Measurements from ENCODE around the gene BCL2.

The BCL2 gene

DNA sequence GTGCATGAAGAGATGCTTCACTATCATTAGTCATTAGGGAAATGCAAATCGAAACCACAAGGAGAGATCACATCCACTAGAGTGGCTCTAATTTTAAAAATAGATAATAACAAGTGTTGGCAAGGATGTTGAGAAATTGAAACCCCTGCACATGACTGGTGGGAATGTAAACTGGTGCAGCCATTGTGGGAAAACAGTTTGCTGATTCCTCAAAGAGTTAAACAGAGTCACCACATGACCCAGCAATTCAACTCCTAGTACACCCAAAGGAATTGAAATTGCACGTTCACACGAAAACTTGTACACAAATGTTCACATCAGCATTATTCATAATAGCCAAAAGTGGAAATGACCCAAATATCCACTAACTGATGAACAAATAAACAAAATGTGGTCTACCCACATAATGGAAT lies 179.5 kb downstream of the BCL2 start:
- DNase-seq (ENCODE audit: low read depth): no peak

DNA sequence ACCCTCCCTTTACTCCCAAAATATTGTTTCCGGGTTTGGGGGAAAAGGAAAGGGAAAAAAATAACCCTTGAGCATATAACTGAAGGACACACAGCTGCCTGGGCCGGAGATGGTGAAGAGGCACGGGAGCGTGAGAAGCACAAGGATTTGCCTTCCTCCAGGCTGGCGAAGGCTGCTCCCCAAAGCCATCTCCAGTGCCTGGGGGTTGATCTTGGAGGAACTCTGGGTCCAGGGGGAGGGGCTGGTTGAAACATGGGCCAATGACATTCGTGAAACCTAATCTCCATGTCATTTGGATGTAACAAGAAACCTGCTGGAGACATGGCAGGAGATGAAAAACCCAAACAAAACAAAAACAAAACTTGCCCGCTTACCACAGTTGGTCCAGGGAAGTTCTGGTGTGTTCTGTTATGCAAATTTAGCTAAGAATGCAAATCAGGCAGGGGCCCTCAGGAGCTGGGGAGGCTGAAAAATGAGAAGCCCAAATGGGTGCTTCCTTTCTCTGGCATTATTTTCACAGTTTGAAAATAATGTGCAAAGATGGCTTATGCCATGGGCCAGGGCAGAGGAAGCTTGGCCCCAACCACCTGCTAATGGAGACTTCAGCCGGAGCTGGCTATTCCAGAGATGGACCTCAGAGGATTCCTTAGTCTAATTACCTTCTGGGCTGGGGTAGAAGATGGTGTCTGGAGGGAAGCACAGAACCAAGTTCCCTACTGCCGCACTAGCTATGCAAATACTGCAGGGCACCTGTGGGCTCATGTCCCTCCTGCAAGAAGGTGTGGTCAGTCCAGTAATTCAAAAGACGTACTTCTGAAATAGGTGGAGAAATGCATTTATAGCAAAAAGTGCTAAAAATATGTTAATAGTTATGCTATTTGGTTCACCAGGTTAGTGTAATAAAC lies 180.9 kb downstream of the BCL2 start:
- DNase-seq (ENCODE audit: low read depth): peak; percentile 31

GRCh38 chr18:63137999-63138435 lies 181.6 kb downstream of the BCL2 start:
- DNase-seq (ENCODE audit: low read depth): no peak

DNA sequence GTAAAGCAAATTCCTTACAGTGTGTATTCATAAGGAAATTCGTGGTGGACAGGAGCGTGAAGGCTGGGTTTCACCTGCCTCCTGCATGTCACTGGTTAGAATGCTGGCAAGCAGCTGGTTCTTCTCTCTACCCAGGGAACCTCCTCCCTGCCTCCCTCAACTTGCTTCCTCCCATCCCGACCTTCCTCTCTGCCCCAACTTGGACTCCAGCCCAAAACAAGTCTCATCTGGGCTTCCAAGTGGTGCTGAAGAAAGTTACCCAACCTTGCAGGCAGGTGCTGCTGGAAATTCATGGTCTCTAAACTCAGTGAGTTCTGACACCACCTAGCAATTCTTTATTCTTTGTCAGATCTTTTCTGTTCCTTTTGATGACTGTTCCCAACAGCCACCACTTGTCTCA lies 184.5 kb downstream of the BCL2 start:
- DNase-seq (ENCODE audit: low read depth): no peak

DNA sequence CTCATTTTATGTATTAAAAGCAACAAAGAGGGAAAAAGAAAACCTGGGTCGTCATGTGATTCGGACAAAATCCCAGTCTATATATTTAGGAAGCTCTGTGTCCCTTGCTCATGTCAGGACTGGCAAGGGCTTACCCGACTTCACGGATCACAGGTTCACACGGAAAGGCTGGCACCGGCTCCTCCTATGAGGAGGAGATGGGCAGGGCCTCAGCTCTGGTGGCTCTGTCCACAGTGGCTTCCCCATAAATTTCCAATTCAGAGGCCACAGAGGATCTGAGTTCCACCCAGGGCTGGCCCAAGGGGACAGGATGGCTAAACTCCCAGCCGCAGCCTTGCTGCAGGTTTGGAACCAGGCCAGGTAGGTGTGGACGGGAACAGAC lies 186.8 kb downstream of the BCL2 start:
- DNase-seq (ENCODE audit: low read depth): no peak

DNA sequence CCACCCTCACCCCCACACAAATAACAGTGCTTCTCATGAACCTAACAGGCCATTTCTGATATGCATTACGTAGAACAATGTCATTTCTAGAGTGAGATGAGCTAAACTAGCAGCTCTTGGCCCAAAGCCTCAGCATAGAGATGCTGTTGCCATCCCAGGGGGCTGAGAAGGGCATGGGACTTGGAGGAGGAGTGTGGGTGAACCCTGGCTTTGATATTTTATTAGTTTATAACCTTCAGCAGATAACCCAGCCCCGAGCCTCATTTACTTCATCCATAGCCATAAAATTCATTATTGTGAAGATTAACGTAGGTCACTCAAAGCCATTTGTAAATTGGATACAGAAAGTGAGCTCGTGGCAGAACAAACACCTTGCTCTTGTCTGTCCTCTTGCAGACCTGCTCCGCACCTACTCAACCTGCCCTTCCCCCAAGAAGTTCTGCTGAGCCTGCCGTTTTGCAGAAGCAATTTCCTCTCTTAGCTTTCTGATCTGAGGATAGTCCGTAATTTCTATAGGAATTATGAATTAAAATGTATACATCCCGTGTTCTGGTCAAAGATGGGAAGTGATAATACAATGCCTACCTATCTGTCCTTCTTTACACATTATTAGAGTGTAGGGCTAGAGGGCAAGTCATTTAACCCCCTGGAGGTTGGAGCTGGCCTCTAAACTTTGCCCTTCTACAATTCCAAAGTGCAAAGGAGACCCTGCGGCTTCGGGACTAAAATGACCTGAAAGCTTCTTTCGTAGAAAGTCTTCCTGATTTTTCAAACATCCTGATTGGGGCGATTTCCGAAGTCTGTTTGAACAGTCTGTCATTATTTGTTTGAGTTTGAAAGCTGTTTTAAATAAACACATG lies 187.4 kb downstream of the BCL2 start:
- DNase-seq (ENCODE audit: low read depth): no peak

DNA sequence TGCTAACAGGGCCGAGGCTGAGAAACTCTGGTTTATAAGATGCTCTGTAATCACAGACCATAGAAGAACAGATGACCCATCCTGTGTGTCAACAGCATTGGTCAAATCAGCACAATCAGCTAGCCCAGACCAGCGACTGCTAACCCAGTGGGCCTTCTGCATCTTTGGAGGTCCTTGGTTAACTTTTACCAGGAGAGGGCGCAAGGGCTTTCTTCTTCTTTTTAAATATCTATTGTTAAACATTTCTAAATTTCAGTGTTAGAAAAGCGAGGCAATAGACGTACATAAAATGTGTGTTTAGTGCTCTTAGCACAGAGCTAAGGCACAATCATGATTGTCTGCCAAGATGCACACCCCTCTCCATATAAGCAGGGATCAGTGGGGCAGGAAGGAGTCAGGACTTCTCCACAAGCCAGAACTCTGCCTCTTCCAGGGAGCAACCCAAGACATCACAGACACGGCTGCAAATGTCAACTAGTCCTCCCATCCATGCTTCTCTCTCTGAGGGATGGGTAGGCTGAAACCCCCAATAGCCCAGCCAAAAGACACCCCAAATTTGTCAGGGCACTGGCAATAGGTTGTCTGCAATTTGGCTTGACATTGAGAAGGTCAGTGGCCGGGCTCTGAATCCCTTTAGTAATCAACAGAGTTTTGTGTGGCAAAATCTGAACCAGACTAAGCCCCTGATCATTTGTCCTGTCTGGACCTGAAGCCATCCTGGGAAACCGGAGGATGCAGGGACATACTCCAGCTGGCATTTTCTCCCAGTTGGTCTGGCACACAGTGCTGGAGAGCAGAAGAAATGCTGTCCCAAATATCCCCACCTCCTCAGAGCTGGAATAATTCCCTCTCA lies 188.2 kb downstream of the BCL2 start:
- peak; percentile 45 for DNase-seq (ENCODE audit: low read depth)

DNA sequence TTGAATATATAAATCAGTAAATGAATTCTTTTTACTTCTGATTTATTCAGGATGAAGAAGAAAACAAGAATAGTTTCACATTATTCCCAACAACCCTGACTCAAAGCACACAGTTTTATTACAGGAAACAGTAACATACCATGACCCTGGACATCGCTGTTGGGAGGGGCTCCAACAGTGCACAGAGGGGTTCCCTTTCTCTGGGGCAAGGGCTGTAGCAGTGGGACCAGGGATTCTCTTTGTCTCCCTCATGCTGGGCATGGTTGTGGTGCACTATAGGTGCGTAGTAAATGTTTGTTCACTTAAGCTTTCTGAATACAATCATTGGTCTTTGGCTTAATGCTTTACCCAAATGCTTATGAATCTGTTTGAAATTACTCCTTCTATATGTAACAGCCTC lies 189.4 kb downstream of the BCL2 start:
- DNase-seq (ENCODE audit: low read depth): no peak

GRCh38 chr18:63128237-63128974 lies 191.2 kb downstream of the BCL2 start:
- DNase-seq (ENCODE audit: low read depth): no peak

- no peak for DNase-seq (ENCODE audit: low read depth)
These were observed 193.2 kb downstream of the BCL2 start for GRCh38 chr18:63126134-63127069.

GRCh38 chr18:63120620-63121019 lies 198.9 kb downstream of the BCL2 start:
- DNase-seq (ENCODE audit: low read depth): no peak

DNA sequence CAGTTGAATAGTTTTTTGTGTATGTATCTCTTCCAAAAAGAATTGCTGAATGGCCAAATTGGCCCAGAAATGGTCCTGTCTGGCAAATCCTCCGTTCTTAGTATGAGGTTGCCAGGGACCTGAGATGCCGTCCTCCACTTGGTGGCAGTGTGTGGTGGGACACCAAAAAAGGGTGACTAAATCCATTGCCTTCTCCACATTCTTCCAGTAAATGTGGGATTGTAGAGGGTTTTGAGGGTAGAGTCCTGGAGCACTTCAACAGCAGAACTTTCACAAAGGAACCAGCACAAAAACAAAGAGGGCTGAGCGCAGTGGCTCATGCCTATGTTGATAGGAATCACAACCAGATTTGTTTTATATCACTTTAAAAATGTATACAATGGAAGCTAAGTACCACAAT lies 199.9 kb downstream of the BCL2 start:
- DNase-seq (ENCODE audit: low read depth): peak; percentile 15

- DNase-seq (ENCODE audit: low read depth): no peak
These were observed 205.5 kb downstream of the BCL2 start for GRCh38 chr18:63113899-63114565.

DNA sequence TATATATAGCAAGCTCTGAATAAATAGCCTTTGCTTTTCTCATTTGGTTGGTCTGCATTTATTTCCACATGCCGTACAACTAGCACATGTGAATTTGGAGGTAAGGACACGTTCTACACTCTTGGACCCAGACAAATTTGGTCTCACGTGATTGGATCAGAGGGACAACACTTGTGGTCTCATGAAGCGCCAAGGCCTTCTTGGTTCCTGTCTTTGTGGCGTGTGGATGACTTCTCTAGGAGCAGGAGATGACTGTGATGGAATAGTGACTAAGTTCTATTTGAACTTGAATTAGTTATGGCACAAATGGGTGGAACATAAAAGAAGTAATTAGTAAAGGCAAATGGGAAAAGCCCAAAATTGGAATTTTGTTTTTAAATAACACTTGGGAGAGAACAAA lies 206.9 kb downstream of the BCL2 start:
- DNase-seq (ENCODE audit: low read depth): no peak

DNA sequence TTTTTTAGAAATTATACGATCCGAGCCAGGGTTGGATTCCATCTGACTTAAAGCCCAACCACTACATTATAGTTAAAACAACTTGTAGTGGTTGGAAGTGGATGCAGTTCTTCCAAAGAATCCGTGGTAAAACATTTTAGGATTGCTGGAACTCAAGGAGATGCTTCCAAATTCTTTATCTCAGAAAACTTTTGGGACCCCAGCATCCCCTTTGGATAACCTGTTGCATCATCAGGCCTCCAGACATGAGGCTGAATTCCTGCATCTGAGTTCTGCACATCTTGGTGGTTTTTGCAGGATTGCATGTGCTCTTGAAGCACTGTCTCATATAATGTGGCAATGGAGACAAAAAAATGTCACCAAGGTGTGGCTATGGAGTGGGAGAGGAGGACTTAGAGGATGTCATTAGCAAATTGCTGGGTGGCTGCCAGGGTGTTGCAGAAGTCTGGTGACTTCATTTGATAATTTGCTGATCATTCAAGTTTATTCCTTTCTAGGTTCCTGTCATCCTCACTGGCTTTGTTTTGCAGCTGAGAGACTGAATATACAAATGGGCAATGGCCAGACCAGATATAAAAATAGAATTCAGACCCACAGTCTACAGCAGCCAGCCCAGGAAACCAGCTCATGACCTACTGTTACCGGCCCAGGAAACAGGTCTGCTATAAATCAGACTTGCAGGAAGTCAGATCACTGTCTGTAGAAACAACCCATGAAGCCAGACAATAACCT lies 207.7 kb downstream of the BCL2 start:
- no peak for DNase-seq (ENCODE audit: low read depth)

DNA sequence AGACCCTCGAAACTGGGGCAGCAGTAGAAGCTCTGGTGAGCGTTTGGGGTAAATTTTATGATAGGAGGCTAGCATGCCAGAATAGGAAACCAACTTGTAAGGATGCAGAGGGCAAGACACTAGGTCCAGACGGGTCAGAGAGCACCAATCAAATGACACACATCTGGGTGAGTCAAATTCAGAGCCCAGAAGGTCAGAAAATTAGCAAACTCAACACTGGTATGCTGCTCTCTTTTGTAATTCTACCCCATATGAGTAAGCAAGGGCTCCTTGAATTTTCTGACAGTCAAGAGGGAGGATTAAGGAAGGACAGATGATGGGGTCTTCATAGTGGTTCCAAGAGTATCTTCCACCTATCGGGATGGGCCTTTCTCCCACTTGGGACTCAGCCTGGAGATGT lies 209.8 kb downstream of the BCL2 start:
- DNase-seq (ENCODE audit: low read depth): no peak

DNA sequence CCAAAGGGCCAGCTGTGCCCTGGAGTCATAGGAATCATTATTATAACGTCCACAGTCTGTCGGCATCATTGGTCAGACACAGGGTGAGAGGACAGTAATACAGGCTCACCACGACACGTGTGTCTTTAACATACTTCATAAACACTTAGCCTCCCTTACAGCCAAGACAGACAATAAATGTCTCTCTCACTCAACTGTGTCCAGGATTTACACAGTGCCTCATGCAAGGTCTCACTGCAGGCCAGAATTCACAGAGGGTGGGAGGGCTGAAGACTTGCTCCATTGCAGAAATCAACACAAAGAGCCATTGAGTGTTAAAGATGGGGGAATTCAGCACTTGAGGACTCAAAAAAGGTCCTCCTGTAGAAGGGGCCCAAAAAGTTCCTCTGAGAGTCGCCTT lies 210.5 kb downstream of the BCL2 start:
- DNase-seq (ENCODE audit: low read depth): no peak

DNA sequence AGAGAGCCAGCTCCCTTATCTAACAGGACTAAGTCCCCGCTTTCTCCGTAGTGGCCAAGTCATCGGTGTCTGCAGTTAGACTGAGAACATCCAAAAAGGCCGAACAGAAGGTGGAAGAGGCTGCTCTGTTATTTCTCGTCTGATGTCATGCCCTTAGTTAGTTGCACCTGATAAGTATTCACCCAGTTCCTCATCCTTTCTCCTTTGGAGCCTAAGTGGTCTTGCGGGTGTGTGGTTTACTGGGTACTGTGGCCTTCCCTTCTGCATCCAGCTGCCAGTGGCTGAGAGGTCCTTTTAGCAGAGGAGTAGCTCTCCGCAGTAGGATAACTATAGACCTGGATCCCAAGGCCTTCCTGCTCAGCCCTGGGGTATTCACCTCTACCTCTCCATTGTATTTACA lies 211.6 kb downstream of the BCL2 start:
- DNase-seq (ENCODE audit: low read depth): no peak
